Activated naive CD4-positive, alpha-beta T cell treated with anti-CD3 and anti-CD28 coated beads, Interleukin-2, amount 50 U/mL, for 16 hours (primary cell): ENCODE data around the gene ME2.
A peak's percentile ranks its signal among the peaks of the same experiment; 100 is the strongest.
"Not testable (repeated sequence)": the region's sequence is repeated elsewhere in the genome, so short reads cannot be mapped to it uniquely, and the experiment has no call there.

Experiments
- DNase-seq: peaks from one replicate; pipeline ENCODE4 v3.0.0-alpha.2; 2020

Gene ME2

DNA sequence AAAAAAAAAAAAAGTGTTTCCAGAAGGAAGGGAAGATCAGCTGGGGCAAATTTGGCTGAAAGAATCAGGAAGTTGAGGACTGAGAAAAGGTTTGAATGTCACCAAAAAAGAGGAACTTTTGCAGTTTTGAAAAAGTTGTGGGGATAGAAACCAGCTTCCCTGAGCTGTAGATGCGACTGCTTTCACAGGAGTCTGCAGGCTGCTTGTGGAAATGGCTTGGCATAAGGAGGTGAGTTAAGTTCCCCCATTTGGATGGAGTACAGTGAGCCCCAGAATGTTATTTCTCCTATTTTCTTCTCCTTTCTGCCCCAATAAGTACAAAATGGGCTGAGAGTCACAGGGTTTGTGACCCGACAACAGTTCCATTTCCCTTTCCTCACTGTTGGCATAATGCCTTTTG is 16.5 kb upstream of the ME2 start:
- DNase-seq = no peak

DNA sequence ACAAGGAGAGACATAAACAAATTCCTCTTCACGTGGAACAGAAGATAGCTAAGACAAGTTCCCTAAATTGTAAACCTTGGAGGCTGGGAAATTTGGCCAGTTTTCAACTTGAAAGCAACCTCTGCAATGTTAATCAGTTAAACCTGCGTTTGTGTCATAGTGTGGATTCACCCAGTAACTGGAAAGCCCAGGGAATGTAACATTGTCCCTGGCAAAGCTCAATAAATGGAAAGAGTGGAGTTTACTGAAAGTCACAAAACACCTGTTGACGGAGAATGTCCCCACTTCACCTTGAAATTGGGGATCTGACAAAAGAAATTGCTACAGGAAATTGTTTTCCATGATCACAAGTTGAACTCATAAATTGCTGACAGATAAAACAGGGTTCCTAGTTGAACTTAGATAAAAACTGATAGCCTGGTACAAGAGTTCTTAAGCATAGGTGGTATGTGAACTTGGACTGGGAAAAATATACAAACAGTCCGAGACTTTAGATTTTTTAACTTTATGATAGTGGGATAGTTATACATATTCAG is 15.0 kb upstream of the ME2 start:
- no peak for DNase-seq

DNA sequence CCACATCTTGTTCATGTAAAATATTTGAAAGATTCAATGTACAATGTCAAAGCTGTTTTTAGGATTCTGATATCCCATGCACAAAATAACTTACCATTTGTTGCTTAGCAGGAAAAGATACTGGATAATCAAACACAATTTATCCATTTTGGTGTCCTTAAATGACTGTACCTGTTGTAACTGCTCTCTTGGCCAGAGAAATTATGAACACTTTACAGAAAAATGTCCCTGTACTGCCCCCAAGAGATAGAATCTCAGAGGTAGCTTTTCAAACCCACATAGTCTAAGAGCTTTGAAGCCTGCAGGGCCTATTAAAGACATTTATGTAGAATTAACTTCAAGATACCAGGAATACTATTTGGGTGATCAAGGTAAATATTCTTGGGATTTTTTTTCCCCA is 12.2 kb upstream of the ME2 start:
- no peak for DNase-seq

DNA sequence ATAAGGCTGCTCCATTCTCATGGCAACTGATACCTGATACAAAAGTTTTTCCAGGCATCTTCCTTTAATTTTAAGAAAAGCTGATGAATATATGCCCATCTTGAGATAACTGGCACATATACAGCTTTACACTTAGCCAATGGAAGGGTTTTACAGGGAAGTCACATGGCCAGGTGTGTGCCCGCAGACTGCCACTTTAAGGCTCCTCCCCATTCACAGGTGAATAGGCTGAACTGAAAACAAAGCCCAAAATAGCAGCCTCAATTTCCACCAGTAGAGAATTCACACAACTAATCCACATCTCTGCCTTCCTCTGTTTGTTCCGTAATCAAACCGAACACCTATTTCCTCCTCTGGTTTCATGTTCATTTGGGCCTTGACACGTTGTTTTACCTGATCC is 9.8 kb upstream of the ME2 start:
- DNase-seq = no peak

DNA sequence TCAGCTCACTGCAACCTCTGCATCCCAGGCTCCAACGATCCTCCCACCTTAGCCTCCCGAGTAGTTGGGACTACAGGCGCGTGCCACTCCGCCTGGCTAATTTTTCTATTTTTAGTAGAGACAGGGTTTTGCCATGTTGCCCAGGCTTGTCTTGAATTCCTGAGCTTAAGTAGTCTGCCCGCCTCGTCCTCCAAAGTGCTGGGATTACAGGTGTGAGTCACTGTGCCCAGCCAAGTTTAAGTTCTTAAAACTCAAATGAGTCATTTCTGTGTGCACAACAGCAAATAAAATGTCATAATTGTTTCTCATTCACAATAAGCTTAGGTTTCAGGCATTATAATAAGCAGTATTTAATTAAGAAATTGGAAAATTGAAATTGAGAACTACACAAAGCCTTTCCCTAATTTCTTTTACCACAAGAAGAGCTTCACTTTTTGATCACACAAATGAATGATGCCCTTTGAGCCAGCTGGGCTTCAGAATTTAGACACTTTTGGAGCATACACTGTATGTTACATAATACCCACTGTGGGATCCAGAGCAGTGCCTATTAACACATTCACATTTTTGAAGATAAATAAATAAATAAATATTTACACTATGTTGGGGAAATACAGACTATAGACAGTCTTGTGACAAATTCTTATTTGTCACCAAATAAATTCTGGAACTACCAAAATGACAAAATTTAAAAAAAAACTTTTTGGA is 8.6 kb upstream of the ME2 start:
- DNase-seq = no peak

DNA sequence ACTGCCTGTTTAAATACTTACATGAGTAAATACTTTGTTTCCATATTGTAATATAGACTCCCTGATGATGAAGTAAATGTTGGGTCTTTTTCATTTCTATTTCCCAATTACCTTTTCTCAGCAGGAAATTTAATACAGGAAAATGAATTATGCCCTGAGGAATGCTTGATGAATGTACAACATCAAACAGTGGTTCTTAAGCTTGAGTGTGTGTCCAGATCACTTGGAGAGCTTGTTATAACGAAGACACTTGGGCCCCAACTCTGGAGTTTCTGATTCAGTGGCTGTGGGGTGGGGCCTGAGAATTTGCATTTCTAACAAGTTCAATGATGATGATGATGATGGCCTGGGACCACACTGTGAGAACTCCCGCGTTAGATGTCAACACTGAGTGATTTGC is 7.1 kb upstream of the ME2 start:
- no peak for DNase-seq

DNA sequence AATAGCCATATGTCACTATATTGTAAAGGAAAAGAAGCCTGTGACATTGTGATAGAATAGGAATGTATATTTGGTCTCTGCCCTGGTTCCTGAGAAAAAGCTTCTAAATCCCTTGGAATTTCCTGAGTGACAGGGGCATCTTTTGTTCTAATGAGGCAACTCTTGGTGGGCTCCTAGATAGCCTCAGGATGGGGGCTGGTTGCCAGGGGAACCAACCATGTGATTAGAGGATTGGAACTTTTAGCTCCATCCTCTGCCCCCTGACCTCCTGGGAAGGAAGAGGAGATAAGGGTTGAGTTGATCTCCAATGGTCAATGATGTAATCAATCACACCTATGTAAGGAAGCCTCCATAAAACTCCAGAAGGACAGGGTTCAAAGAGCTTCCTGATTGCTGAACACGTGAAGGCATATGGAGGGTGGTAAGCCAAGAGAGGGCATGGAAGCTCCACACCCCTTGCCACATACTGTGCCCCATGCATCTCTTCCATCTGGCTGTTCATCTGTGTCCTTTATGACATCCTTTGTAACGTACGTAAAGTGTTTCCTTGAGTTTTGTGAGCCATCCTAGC is 2.9 kb upstream of the ME2 start:
- DNase-seq = no peak

DNA sequence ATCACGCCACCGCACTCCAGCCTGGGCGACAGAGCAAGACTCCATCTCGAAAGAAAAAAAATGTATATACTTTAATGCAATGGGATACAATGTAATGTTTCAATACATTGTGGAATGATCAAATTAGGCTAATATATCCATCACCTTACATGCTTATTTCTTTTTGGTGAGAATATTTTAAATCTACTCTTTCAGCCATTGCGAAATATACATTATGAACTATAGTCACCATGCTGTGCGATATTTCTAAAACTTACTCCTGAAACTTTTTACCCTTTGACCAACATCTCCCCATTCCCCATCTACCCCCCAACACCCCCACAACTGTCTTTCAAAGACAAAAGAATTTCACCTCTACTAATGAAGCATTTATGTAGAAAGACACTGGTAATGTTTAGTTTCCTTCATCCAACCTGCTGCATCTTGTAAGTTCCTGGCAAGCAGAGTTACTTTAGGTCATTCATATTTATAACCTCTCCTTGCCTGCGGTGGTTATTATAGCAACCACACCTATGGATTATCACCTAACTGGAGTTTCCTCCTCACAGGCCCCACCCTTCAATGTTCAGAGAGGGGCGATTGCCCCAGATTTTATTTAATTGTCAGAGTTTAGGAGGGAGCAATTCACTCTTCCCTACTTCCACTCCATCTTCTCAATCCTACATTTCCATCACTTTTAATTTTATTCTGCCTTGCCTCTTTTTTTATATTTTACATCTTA is 1.2 kb upstream of the ME2 start:
- DNase-seq = no peak

DNA sequence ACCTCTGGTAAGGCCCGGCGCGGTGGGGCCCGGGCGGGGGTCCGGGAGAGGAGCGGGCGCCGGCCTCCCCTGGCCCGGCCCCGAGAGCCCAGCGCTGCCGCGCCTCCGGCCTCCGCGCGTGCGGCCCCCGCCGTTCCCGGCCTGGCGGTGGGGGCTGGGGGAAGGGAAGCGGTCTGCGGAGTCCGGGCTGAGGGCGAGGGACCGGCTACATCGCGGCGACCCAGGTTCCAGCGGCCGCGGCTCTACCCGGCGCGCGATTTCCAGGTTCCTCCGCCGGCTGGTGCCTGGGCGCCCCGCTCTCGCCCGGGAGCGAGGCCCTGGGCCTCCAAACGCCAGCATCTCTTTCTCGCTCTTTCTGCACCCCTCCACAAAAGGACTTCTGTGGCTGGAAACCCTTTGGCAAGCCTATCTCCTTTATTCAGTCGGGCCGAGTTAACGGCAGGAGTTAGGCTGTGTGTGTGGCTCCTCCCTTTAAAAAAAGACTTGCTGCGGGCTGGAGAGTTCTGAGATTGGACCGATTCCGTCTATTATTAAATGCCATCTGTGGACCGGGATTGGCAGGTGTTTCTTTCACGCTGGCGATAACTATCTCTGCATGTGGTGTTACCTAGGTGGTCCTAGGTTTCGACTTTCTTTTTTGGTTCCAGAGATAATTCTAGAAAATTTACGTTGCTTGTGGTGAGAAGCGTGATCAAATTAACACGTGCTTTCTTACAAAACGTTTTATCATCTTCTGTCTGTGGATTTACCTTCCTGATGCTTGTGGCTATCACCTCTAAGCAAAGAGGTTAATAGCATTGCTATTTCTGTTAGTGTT is 592 bp downstream of the ME2 start:
- peak; percentile 33 for DNase-seq

DNA sequence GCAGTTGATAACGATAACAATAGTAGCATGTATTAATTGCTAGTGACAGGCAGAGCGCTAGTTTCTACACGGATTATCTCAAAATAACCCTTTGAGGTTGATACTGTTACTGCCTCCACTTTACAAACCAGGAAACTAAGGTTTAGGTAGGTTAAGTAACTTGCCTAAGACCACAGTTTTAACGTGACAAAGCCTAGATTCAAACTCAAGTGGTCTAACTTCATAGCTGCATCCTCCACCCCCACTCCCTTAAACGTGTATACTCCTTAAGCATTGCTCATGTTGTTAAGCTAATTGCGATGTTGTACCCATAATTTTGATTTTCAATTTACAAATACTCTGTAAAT is 1.2 kb downstream of the ME2 start:
- DNase-seq = no peak

DNA sequence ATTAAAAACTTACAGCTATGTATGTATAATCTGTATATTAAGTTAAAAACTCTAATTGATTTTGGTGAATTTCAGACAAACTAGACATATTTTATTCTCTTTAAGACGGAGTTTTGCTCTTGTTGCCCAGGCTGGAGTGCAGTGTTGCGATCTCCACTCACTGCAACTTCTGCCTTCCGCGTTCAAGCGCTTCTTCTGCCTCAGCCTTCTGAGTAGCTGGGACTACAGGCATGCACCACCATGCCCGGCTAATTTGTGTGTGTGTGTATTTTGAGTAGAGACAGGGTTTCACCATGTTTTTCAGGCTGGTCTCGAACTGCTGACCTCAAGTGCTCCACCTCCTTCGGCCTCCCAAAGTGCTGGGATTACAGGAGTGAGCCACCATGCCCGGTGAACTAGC is 2.0 kb downstream of the ME2 start:
- not testable (repeated sequence) for DNase-seq

DNA sequence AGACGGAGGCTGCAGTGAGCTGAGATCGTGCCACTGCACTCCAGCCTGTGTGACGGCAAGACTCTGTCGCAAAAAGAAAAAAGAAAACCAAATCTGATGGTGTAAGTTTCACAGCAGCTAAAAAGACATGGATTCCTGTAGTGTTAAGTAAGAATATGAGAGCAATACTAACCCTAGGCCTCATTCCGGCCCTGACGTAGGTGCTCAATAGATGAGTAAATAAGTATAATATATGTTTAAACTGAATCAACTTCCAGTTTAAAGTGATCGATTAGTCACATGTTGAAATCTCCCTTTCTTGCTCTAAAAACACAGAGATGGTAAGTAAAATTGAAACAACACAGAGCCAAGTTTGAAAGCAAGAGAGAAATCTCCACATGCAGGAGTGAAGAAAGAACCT is 8.0 kb downstream of the ME2 start:
- no peak for DNase-seq

DNA sequence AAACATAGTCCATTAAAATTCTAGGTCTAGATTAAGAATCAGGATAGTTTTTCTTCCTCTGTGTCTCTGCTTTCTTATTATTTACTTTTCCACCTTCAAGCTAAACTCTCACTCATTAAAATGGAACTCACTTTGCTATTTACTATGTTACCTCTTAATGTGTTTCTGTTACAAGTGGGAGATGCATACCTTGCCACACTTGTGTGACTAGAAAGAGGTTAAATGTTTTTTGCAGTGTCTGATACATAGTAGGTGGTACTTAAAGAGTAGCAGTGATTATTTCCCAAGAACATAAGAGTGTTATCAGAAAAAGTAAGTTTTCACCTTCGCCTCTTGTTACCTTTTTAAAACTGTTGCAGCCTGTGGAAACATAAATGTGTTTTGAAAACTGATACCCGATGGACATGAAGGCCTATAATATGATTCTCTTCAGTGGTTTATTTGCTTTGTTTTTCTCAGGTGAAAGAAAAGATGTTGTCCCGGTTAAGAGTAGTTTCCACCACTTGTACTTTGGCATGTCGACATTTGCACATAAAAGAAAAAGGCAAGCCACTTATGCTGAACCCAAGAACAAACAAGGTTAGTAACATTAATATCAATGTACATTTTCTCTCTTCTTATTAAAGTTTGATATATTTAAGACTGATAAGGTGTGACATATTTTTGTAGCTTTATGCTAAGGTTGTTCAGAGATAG is 16.6 kb downstream of the ME2 start:
- DNase-seq = no peak

DNA sequence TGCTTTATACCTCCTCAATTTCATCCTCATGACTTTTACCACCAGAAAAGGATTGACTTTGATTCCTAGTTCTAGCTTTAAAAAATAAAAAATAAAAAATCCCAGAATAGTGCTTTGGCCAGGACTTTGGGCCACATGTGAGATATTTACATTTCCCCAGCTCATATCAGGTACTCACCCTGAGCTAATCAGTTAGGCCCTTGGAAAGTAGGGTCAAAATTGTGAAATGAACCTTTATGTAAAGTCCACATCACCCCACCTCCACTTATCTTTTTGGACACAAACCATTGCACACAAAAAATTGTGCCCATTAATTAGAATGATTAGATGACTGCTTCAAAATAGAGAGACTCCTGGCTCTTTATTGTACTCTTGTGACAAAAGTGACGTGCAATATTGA is 17.2 kb downstream of the ME2 start:
- DNase-seq = no peak

DNA sequence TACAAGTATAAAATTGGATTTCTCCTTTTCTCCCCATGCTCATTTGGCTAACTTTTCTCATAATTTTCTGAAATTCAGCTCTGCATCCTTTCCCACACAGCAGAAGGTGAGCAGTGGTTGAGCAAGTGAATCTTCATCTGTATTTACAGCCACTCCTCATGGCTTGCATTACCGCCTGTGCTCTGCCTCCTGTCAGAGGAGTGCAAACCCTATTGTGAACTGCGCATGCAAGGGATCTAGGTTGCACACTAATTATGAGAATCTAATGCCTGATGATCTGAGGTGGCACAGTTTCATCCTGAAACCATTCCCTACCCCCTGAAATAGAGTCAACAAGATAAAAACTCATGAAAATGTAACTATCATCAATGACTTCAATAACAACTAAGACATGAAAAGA is 20.0 kb downstream of the ME2 start:
- no peak for DNase-seq

DNA sequence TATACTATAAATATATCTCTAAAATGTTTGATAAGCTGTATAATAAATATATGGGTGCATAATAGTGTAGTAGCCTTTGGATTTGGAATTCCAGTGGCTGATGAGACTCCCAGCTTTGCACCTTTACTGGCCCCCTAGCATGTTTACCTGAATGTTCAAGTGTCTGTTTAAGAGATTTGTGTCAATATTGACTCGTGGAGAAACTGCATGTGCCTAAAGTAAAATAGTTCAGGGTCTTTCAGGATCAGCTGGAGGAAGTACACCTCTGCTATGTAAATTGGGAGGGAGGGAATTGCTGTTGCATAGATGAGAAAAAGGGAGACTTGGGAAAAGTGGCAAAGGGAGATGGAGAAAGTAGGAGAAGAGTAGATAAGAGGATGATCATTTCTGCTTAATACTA is 23.9 kb downstream of the ME2 start:
- no peak for DNase-seq

DNA sequence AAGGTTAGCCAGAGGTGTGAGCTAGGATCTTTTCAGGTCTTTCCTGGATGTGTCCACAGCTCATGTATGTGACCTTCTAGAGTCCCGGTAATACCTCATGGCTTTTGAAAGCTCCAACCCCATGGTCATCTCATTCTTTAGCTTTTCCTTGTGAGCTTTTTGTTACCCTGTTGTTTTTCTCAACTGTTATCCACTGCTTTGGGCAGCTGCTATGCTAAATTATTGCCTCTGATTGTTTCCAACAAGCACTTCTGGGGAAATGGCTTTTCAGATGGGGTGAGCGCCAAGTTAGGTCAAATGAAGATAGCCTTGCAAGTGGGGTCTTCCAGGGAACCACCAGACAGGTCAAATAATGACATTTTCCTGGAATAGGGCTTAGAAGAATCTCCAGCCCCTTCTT is 27.9 kb downstream of the ME2 start:
- DNase-seq = no peak

DNA sequence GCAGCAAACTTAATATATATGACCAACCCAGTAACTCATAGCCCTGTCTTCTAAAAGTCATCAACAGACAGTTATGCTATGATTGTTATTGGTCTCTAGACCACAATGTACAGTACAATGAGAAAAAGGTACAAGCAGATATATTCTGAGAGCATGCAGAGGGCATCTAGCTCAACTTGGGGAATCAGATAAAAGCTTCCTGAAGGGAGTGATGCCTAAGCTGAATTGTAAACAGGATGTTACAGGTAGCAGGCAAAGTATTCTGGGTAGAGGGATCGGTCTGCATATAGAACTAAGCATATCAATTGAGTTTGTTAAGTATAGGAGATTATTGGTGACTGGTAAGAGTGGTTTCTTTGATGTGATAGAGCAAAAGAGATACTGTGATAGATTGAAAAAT is 30.3 kb downstream of the ME2 start:
- no peak for DNase-seq

DNA sequence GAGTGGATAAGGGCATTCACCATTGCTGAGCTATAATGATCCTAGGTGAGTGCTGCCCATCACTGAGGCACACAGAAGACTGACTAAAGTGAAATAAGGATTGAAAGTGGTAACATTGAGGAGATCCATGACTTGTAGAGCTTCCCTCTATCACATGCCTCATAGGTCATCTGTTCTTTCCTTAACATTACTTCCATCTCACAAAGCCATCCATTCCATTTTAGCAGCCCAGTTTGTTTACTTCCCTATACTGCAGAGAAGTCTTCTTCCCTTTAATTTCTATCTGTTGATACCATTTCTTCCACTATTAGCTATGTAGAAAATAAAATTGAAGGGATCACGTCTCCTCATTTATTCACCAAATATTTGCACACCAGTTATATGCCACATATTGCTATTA is 32.1 kb downstream of the ME2 start:
- no peak for DNase-seq

DNA sequence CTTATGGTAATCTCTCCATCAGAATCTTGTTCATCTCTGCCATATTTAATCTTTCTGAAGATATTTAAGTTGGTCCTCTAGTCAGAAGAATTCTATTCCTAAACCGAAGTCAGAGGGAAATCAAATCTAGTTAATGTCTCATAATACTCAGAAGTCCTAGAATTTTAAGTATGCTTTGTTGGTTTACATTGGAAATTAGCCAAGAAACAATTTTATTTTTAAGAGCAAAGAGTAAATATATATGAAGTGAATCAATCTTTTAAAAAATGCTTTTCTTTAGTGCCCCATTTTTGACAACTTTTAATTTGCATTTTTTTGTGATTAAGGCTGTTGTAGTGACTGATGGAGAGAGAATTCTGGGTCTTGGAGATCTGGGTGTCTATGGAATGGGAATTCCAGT is 38.1 kb downstream of the ME2 start:
- DNase-seq = no peak

DNA sequence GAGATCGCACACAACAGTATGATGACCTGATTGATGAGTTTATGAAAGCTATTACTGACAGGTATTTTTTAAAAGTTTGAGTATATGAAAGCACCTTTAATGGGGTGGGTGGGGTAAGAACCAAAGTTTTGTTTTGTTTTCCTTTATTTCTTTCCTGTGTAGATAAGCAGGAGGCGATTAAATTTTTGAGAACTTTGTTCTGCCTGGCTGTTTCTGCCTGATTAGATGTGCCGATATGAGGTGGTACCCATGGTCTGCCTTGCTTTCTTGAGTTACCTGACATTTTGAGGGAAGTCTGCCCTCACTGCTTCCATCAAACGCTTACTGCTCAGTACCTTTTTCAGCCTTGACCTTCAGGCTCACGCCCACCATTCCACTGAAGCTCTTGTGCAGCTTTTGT is 39.2 kb downstream of the ME2 start:
- no peak for DNase-seq

DNA sequence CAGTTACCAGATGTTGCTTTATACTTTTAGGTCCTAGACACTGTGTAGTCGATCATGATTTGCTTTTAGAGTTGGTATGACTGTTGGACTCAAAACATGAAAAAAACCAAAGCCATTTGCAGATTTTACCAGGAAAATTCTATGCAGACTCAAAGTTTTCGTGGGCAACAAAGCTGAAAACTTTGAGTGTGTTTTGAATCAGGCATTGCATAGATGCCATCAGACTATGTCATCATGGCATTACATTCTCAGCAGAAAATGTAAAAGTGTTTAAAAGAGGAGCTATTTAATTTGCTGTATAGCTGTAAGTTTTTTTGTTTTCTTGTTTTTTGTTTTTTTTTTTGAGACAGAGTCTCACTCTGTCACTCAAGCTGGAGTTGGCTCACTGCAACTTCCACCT is 45.5 kb downstream of the ME2 start:
- no peak for DNase-seq

DNA sequence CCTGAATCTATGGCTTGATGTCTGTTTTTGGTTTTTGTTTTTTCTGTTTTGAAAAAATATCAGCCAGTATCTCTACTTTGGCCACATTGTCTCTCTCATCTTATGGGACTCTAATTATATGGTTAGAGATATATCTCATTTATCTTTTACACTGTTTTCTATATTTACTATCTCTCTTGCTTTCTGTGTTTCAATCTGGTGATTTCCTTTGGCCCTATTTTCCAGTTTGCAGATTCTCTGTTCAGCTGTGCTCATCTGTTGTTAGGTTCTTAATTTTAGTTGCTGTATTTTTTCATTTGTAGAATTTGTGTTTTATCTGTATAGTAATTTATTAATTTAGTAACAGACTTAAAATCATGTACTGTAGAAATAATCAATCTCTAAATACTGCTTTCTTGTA is 47.6 kb downstream of the ME2 start:
- no peak for DNase-seq
